Motor neuron (in vitro differentiated cells): ENCODE measurements around the gene RAD23A. TPM values are rescaled to one million over a fixed set of nuclear protein-coding genes. Genes with fewer than 3 reads are reported as not detected.
"Not testable (repeated sequence)": the region's sequence is repeated elsewhere in the genome, so short reads cannot be mapped to it uniquely, and the experiment has no call there.

Experiments used
- ATAC-seq, 8 experiments: fragments of 200-7000 bp; cut with Tn5 transposase; replicated peaks in 6 of 8; 2 replicates each; pipeline ENCODE4 v1.8.0; 2021; ENCODE audit warnings: mild to moderate bottlenecking in 8 of 8, moderate library complexity in 8 of 8
- H3K27ac ChIP-seq, 2 donors: fragments of 250-450 bp; sonication (Bioruptor Pico); 2 replicates each; pipeline ENCODE4 v1.9.0; 2021; ENCODE audit warnings: antibody characterized with exemption in 2 of 2, mild to moderate bottlenecking in 2 of 2, moderate library complexity in 1 of 2
- H3K4me1 ChIP-seq, 2 donors: fragments of 250-450 bp; sonication (Bioruptor Pico); replicated peaks in 1 of 2; 2 replicates each; pipeline ENCODE4 v1.6.1; 2021; ENCODE audit warnings: antibody characterized with exemption in 2 of 2, mild to moderate bottlenecking in 2 of 2, moderate library complexity in 1 of 2
- H3K4me3 ChIP-seq, 5 donors: fragments of 250-450 bp; sonication (Bioruptor Pico); 2 replicates each; pipeline ENCODE4 v1.9.0; 2021; ENCODE audit warnings: antibody characterized with exemption in 5 of 5, mild to moderate bottlenecking in 5 of 5, moderate library complexity in 4 of 5
- whole genome bisulfite sequencing, 10 experiments: fragments of 450-650 bp; shearing (Covaris generic); methylation state at CpG; one replicate each; pipeline ENCODE4 v1.0.0; 2022; 5-methylcytosine and 5-hydroxymethylcytosine counted together
- in situ Hi-C, 9 experiments: fragments of 400-800 bp; cut with MboI; loops; one replicate each; pipeline ENCODE4 v1.15.0; 2021; ENCODE audit warnings: low sequenced_read_pairs in 9 of 9, low pct_unique_long_range_greater_than_20kb in 2 of 9; ENCODE audit not compliant: unreplicated experiment in 9 of 9
- total RNA-seq, 8 experiments: library from RNA; unstranded; fragments of 300-600 nt; gene quantifications; 2 replicates each; pipeline versions ENCODE4 v1.2.3 to v1.2.4, GENCODE V29; 2022

The RAD23A gene
- total RNA-seq, 8 experiments from 2014 or later, result 41.9 to 114 (median 67.4) TPM

DNA sequence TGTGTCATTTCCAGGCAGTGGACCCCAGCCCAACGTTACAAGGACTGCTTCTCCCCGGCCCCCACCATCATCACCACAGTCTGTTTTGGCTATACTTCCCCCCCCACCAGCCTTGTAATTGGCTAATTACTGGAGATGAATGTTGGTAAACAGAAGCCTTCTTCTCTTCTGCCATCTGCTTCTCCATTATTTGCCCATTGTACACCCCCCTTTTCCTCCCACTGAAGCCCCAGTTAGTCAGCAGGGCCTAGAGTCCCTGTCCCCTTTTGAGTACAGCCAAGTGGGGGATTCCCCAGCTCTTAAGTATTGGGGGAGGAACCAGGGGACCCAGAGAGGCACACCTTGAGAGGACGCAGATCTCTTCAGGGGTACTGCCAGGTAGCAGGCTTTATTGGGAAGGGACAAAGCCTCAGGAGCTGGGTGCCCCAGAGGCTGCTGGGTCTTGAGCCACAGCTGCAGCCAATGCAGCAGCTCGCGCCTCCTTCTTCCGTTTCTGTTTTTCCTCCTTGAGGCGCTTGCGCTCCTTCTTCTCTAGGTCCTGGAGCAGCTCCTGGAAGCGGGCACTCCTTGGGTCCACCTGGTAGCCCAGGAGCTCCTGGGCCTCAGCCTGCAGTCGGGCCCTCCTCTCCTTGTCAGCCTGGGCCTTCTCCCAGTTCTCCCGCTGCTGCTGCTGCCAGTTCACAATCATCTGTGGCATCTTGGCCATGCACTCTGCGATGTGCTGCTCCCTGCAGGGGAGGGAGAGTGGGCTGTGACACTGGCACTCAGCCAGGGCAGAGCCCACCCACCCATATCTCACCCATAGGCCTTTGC, 8.3 kb downstream of the RAD23A start:
- Histone ChIP-seq H3K4me1 (peaks cover 5 to 12% of the 10 kb centered on the region in 2 donors), H3K27ac (no peak overlapping the region), H3K4me3 (no peak overlapping the region)
- no peak for ATAC-seq
- in situ Hi-C loops, result no loop called here
- WGBS, 10 experiments, result 63 to 94% (median 80%) methylated on average over 1 to 5 of the region's 12 CpGs; no CpG with 5 or more reads in 5 of the 10 experiments

DNA sequence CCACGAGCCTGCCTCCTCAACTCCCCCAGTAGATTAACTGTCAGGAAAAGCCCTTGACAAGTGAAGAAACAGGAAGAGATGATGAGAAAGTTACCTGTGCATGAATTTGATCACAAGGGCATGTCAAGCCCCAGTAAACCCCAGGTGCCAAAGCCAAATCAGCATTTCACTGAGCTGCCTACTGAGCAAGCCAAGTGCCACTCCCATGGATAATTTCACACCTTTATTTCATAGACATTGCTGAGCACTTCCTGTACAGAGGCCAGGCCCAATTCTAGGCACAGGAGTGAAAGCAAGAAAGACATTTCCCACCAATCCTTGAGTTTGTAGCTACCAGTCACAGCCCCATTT, 8.9 kb downstream of the RAD23A start:
- no peak for ATAC-seq
- Histone ChIP-seq H3K4me3 (no peak overlapping the region), H3K4me1 (peaks cover 5 to 12% of the 10 kb centered on the region in 2 donors), H3K27ac (no peak overlapping the region)
- in situ Hi-C loops, result no loop called here
- 0 to 80% methylated on average over 1 of the region's 1 CpG; no CpG with 5 or more reads in 8 of the 10 experiments for WGBS, 10 experiments

DNA sequence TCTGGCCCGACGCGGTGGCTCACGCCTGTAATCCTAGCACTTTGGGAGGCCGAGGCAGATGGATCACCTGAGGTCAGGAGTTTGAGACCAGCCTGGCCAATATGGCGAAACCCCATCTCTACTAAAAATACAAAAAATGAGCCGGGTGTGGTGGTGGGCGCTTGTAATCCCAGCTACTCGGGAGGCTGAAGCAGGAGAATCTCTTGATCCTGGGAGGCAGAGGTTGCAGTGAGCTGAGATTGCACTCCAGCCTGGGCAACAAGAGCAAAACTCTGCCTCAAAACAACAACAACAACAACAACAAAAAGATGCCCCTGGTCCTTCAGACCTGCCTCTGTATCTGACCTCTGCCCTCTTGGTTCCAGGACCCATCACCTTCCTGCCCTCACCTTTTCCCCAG, 9.9 kb downstream of the RAD23A start:
- in situ Hi-C loops, H3K27ac ChIP-seq: not testable (repeated sequence)
- WGBS, 10 experiments, result 80 to 100% (median 97%) methylated on average over 1 to 6 of the region's 9 CpGs; no CpG with 5 or more reads in 5 of the 10 experiments

DNA sequence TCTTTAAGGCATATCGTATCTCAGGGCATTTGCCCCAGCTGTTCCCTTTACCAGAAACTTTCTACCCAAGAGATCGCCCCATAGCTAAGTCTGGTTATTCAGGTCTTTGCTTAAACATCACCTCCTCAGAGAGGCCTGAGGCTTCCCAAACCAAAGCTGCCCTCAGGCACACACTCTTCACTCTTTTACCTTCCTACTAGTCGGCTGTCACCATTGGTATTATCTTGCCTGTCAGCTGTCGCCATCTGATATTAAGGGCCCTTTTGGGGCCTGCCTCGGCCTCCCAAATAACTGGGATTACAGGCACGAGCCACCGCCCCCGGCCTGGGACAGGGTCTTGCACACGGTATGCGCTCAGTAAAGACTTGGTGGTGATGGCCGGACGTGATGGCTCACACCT, 10.3 kb downstream of the RAD23A start:
- 10 to 80% (median 71%) methylated on average over 3 to 11 of the region's 12 CpGs; no CpG with 5 or more reads in 3 of the 10 experiments for WGBS, 10 experiments
- no peak for ATAC-seq
- H3K4me1 ChIP-seq, result peaks cover 5 to 12% of the 10 kb centered on the region in 2 donors
- peak overlapping the region; percentile 88 to 99 (median 98) for H3K4me3 ChIP-seq
- in situ Hi-C loops, result no loop called here
- H3K27ac ChIP-seq, result no peak overlapping the region

More for the DNA sequence above, 9.9 kb downstream of the RAD23A start:
- H3K4me3 ChIP-seq, ATAC-seq: not testable (repeated sequence)
- peaks cover 5 to 12% of the 10 kb centered on the region in 2 donors for H3K4me1 ChIP-seq

DNA sequence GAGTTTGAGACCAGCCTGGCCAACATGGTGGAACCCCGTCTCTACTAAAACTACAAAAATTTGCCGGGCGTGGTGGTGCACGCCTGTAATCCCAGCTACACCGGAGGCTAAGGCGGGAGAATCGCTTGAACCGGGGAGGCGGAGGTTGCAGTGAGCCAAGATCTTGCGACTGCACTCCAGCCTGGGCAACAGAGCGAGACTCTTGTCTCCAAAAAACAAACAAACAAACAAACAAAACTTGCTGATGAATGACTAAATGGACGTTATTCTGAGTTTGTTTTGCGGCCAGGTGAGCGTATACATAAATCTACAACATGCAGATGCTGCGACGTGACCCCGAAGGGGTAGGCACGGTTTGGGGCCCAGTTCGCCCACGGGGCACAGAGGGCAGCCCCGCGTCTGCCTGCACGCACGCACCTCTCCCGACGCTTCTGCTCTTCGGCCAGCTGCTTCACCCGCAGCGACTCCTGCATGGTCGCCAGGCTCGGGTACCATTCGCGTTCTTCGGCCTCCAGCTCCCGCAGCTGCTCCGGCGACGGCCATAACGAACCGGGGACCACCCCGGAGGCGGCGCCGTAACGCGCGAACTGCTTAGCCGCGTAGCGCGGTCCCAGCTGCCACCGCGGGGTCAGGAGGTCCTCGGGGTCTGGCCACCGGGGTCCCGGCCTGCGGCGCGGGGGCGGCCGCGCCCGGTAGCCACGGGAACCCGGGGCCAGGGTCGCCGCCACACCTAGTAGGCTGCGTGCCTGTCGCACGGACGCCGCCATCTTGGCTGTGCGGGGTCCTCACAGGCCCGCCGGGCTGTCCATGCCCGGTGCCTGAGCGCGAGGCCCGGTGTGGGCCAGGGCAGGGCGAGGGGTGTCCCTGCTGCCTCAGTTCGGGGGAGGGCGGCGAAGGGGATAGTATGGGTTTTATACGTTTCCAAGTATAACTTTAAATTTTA, 11.1 kb downstream of the RAD23A start, which contains the start of gene GADD45GIP1:
Gene GADD45GIP1 (minus strand): TSS at position 778 of the 943 bp plus-strand sequence. CDS start 11 bp downstream, at position 767.
- Histone ChIP-seq H3K4me3 (peak within 1 kb of the TSS; percentile 88 to 99 (median 98)), H3K27ac (peak within 1 kb of the TSS; percentile 83 to 97), H3K4me1 (peaks cover 5 to 12% of the 10 kb centered on the region in 2 donors)
- WGBS, 10 experiments, result 0 to 13% (median 2%) methylated on average over 1 to 27 of the region's 84 CpGs; no CpG with 5 or more reads in 2 of the 10 experiments
- in situ Hi-C loops, result no loop called here
- peak; percentile 89 to 95 (median 93) for ATAC-seq

DNA sequence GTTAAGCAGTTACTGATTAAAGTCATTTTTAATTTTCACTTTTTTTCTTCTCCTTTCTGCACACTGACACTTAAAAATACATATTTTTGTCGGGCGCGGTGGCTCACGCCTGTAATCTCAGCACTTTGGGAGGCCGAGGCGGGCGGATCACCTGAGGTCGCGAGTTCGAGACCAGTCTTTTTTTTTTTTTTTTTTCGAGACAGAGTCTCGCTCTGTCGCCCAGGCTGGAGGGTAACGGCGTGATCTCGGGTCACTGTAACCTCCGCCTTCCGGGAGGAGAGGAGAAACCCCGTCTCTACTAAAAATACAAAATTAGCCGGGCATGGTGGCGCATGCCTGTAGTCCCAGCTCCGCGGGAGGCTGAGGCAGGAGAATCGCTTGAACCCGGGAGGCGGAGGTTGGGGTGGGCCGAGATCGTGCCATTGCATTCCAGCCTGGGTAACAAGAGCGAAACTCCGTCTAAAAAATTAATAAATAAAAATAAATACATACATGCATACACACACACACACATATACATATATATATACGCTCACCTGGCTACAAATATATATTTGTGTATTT, 11.8 kb downstream of the RAD23A start:
- Histone ChIP-seq H3K4me3 (peak overlapping the region; percentile 88 to 99 (median 98)), H3K4me1 (peaks cover 5 to 12% of the 10 kb centered on the region in 2 donors), H3K27ac (peak overlapping the region; percentile 83 to 97)
- peak in 4 of 8 experiments; percentile 4 to 19 (median 18) for ATAC-seq
- in situ Hi-C loops, result not testable (repeated sequence)
- 15 to 86% (median 67%) methylated on average over 2 to 27 of the region's 31 CpGs for WGBS, 10 experiments

DNA sequence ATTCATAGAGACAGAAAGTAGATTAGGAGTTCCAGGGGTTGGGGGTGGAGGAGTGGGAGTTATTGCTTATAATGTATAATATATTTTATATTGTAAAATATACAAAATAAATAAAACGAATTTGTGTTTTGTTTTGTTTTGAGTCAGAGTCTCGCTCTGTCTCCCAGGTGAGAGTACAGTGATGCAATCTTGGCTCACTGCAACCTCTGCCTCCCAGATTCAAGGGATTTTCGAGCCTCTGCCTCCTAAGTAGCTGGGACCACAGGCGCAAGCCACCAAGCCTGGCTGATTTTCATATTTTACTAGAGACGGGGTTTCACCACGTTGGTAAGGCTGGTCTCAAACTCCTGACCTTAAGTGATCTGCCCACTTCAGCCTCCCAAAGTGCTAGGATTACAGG, 13.8 kb downstream of the RAD23A start:
- H3K27ac ChIP-seq, result no peak overlapping the region
- in situ Hi-C loops, result no loop called here
- ATAC-seq, result no peak
- 20 to 71% (median 57%) methylated on average over 1 to 5 of the region's 6 CpGs; no CpG with 5 or more reads in 4 of the 10 experiments for WGBS, 10 experiments
- H3K4me3 ChIP-seq, result no peak overlapping the region
- H3K4me1 ChIP-seq, result peaks cover 5 to 12% of the 10 kb centered on the region in 2 donors

DNA sequence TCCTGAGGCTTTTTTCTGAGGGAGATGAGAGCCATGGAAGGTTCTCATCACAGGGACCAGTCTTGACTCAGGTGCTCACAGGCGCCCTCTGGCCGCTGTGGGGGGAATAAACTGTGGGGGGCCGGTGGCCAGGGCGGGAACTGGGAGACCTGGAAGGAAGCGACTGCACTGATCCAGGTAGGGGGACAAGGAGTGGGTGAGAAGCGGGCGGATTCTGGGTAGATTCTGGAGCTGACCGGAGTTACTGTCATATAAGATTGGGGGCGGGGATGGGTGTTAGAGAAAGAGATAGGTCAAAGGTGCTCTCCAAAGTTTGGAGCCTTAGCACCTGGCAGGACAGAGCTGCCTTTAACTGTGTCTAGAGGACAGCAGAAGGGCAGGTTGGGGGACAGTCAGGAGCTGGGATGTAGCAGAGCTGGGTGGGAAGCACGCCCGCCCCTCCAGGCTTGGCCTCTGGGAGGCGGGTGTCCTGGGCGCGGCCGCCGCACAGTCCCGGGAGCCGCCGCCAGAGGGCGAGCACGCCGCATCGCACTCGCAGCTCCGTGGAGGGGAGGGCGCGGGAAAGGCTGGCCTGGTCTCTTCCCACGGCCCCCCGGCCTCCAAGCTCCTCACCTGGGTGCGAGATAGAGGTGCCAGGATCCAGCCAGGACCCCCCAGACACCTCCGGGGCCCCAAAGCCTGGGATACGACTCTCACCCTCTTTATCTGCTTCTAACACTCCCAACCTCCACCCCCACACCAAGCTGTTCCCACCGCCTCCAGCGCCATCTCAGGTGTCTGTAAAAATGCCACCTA, 19.6 kb downstream of the RAD23A start:
- Histone ChIP-seq H3K4me3 (peak overlapping the region; percentile 7 to 33 (median 28)), H3K27ac (no peak overlapping the region), H3K4me1 (peaks cover 0 to 4% of the 10 kb centered on the region in 2 donors)
- ATAC-seq, result peak; percentile 92 to 99 (median 96)
- 0 to 6% (median 0%) methylated on average over 1 to 7 of the region's 34 CpGs; no CpG with 5 or more reads in 4 of the 10 experiments for WGBS, 10 experiments
- in situ Hi-C loops, result no loop called here

DNA sequence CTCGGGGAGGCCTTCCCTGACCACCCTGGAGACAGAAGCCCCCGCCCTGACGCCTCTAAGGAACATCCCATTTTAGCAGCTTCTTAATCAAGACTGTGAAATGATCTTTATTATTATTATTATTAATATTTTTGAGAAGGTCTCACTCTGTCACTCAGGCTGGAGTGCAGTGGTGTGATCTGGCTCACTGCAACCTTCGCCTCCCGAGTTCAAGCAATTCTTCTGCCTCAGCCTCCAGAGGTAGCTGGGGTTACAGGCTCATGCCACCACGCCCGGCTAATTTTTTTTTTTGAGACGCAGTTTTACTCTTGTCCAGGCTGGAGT, 20.1 kb downstream of the RAD23A start:
- H3K4me1 ChIP-seq, result peaks cover 0 to 4% of the 10 kb centered on the region in 2 donors
- no peak for ATAC-seq
- H3K4me3 ChIP-seq, result peak overlapping the region in 2 of 5 donors; percentile 30 to 33
- 53 to 87% (median 57%) methylated on average over 3 to 5 of the region's 8 CpGs; no CpG with 5 or more reads in 7 of the 10 experiments for WGBS, 10 experiments
- in situ Hi-C loops, result no loop called here
- no peak overlapping the region for H3K27ac ChIP-seq

DNA sequence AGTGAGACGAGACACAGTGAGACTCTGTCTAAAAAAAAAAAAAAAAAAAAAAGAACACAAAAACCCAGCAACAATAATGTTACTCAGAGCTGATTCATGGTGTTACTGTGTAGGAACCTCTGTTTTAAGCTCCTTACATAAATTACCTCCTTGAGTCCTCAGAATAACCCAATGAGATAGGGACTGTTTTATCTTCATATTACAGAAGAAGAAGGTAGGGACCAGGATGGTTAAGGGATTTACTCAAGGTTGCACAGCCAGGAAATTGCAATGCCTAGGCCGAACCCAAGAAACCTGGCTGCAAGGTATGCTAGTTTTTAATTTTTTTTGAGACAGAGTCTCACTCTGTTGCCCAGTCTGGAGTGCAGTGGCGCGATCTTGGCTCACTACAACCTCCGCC, 22.2 kb downstream of the RAD23A start:
- in situ Hi-C loops, result no loop called here
- H3K27ac ChIP-seq, result no peak overlapping the region
- no peak for ATAC-seq
- peaks cover 0 to 4% of the 10 kb centered on the region in 2 donors for H3K4me1 ChIP-seq
- H3K4me3 ChIP-seq, result no peak overlapping the region
- 33 to 100% (median 84%) methylated on average over 1 to 5 of the region's 5 CpGs; no CpG with 5 or more reads in 2 of the 10 experiments for WGBS, 10 experiments

DNA sequence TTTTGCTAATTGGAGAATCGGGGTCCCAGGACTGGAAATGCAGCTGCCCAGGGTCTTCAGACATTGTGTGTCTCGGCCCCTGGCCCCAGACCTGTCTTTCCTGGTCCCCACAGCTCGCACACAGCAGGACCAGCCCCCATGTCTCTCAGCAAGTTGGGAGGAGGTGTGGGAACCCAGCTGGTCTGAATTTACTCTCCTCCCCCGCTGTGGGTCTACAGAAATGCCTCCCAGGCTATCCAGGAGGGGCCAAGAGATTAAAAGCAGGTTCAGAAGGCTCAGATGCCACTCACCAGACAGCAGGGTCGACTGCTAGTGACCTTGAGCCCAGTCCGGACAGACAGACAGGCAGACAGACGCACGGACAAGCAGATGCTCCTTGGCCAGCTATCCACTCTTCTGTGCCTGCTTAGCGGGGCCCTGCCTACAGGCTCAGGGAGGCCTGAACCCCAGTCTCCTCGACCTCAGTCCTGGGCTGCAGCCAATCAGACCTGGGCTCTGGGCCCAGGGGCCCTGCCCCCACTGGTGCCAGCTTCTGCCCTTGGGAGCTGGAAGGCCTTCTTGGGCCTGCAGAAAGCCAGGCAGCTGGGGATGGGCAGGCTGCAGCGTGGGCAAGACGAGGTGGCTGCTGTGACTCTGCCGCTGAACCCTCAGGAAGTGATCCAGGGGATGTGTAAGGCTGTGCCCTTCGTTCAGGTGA, 23.8 kb downstream of the RAD23A start, which contains the start of gene DAND5:
Gene DAND5 (plus strand): TSS at position 285 of the 697 bp plus-strand sequence. CDS start 85 bp downstream, at position 370.
- H3K27ac ChIP-seq, result no peak within 1 kb of the TSS
- in situ Hi-C loops, result no loop called here
- no peak within 1 kb of the TSS for H3K4me3 ChIP-seq
- ATAC-seq, result no peak
- peaks cover 0 to 4% of the 10 kb centered on the region in 2 donors for H3K4me1 ChIP-seq
- WGBS, 10 experiments, result 0 to 67% (median 53%) methylated on average over 1 to 8 of the region's 14 CpGs; no CpG with 5 or more reads in 2 of the 10 experiments
